H9 (cell line): ENCODE results near the gene PHOSPHO2. TPM values are rescaled to one million over a fixed set of nuclear protein-coding genes. Genes with fewer than 3 reads are reported as not detected.

Experiments used
- DNase-seq: peaks from one replicate; pipeline ENCODE4 v3.0.0-alpha.2; 2017
- H2AFZ ChIP-seq: one replicate; pipeline ENCODE4 v1.6.1; 2013; ENCODE audit warnings: mild to moderate bottlenecking, low read length, control low read depth, moderate library complexity
- H2AK5ac ChIP-seq: 2 replicates; pipeline ENCODE4 v1.6.1; 2013; ENCODE audit warnings: low read length, control low read depth, mixed read lengths; ENCODE audit not compliant: insufficient read length
- H2BK120ac ChIP-seq: one replicate; pipeline ENCODE4 v1.6.1; 2013; ENCODE audit warnings: low read depth, mild to moderate bottlenecking, low read length, control low read depth, inconsistent platforms; ENCODE audit not compliant: poor library complexity, severe bottlenecking
- H2BK12ac ChIP-seq: 2 replicates; pipeline ENCODE4 v1.6.1; 2013; ENCODE audit warnings: low read length, control low read depth, mixed read lengths, low read depth; ENCODE audit not compliant: insufficient read length
- H2BK15ac ChIP-seq: 2 replicates; pipeline ENCODE4 v1.6.1; 2013; ENCODE audit warnings: low read depth, low read length, control low read depth
- H2BK20ac ChIP-seq: one replicate; pipeline ENCODE4 v1.6.1; 2013; ENCODE audit warnings: low read depth, mild to moderate bottlenecking, low read length, control low read depth, inconsistent platforms; ENCODE audit not compliant: poor library complexity, severe bottlenecking
- H2BK5ac ChIP-seq: 2 replicates; pipeline ENCODE4 v1.6.1; 2013; ENCODE audit warnings: low read length, control low read depth, mixed read lengths; ENCODE audit not compliant: insufficient read length
- H3K14ac ChIP-seq: 2 replicates; pipeline ENCODE4 v1.6.1; 2013; ENCODE audit warnings: low read length, control low read depth; ENCODE audit not compliant: insufficient read depth
- H3K18ac ChIP-seq: 2 replicates; pipeline ENCODE4 v1.6.1; 2013; ENCODE audit warnings: low read depth, mild to moderate bottlenecking, mixed read lengths, low read length, control low read depth; ENCODE audit not compliant: insufficient read length
- H3K23ac ChIP-seq: 2 replicates; pipeline ENCODE4 v1.6.1; 2013; ENCODE audit warnings: low read length, control low read depth, mixed read lengths, low read depth; ENCODE audit not compliant: insufficient read length
- H3K23me2 ChIP-seq: 2 replicates; pipeline ENCODE4 v1.6.1; 2013; ENCODE audit warnings: low read depth, mild to moderate bottlenecking, mixed read lengths, low read length, control low read depth; ENCODE audit not compliant: insufficient read length, poor library complexity, severe bottlenecking
- H3K27ac ChIP-seq: 2 replicates; pipeline ENCODE4 v1.5.1; 2013; ENCODE audit warnings: low read length, control low read depth, mixed read lengths, low read depth; ENCODE audit not compliant: insufficient read length
- H3K27me3 ChIP-seq: 2 replicates; pipeline ENCODE4 v1.6.1; 2013; ENCODE audit warnings: low read length, control low read depth, inconsistent platforms; ENCODE audit not compliant: insufficient read depth
- H3K4ac ChIP-seq: 2 replicates; pipeline ENCODE4 v1.6.1; 2013; ENCODE audit warnings: low read depth, mild to moderate bottlenecking, control low read depth, inconsistent platforms, low read length, moderate library complexity
- H3K4me1 ChIP-seq: 2 replicates; pipeline ENCODE4 v1.6.1; 2013; ENCODE audit warnings: low read length, control low read depth, inconsistent platforms; ENCODE audit not compliant: insufficient read depth
- H3K4me2 ChIP-seq: 2 replicates; pipeline ENCODE4 v1.6.1; 2013; ENCODE audit warnings: low read length, control low read depth, mixed read lengths; ENCODE audit not compliant: insufficient read length, insufficient read depth
- H3K56ac ChIP-seq: 2 replicates; pipeline ENCODE4 v1.6.1; 2013; ENCODE audit warnings: low read depth, mild to moderate bottlenecking, mixed read lengths, low read length, control low read depth; ENCODE audit not compliant: insufficient read length
- H3K79me1 ChIP-seq: 2 replicates; pipeline ENCODE4 v1.6.1; 2013; ENCODE audit warnings: low read depth, mild to moderate bottlenecking, moderate library complexity, low read length, control low read depth, inconsistent platforms; ENCODE audit not compliant: insufficient read depth, poor library complexity, severe bottlenecking
- H3K79me2 ChIP-seq: 2 replicates; pipeline ENCODE4 v1.6.1; 2013; ENCODE audit warnings: low read length, control low read depth, inconsistent platforms; ENCODE audit not compliant: insufficient read depth
- H3K9ac ChIP-seq: 2 replicates; pipeline ENCODE4 v1.6.1; 2013; ENCODE audit warnings: low read length, control low read depth, mixed read lengths; ENCODE audit not compliant: insufficient read length; ENCODE audit errors: extremely low read depth
- H3K9me3 ChIP-seq: one replicate; pipeline ENCODE4 v1.6.1; 2013; ENCODE audit warnings: low read depth, low read length, inconsistent platforms; ENCODE audit not compliant: control insufficient read depth
- H3T11ph ChIP-seq: one replicate; pipeline ENCODE4 v1.6.1; 2013; ENCODE audit warnings: mild to moderate bottlenecking, low read length, control low read depth, inconsistent platforms
- H4K20me1 ChIP-seq: one replicate; pipeline ENCODE4 v1.6.1; 2013; ENCODE audit not compliant: control insufficient read depth, insufficient read length, insufficient read depth
- H4K5ac ChIP-seq: 2 replicates; pipeline ENCODE4 v1.6.1; 2013; ENCODE audit warnings: low read depth, mild to moderate bottlenecking, mixed read lengths, low read length, control low read depth; ENCODE audit not compliant: insufficient read length
- H4K8ac ChIP-seq: replicated peaks from 2 replicates; pipeline ENCODE4 v1.6.1; 2013; ENCODE audit warnings: low read length, control low read depth, mixed read lengths, low read depth; ENCODE audit not compliant: insufficient read length
- H4K91ac ChIP-seq: 2 replicates; pipeline ENCODE4 v1.6.1; 2013; ENCODE audit warnings: low read depth, mild to moderate bottlenecking, moderate library complexity, mixed read lengths, low read length, control low read depth; ENCODE audit not compliant: insufficient read length
- H3K27ac Mint-ChIP-seq, 3 experiments: 2 replicates in 2 of 3; 3 replicates in 1 of 3; pipeline ENCODE4 v1.8.0; 2020 to 2021; ENCODE audit warnings: mixed read lengths in 3 of 3, mild to moderate bottlenecking in 1 of 3, moderate library complexity in 1 of 3
- H3K27me3 Mint-ChIP-seq: 2 replicates; pipeline ENCODE4 v1.8.0; 2021; ENCODE audit warnings: low read depth, mild to moderate bottlenecking, moderate library complexity, mixed read lengths
- H3K36me3 Mint-ChIP-seq, 3 experiments: 2 replicates in 2 of 3; 3 replicates in 1 of 3; pipeline ENCODE4 v1.8.0; 2020 to 2021; ENCODE audit warnings: low read depth in 3 of 3, mixed read lengths in 3 of 3; ENCODE audit not compliant: insufficient read depth in 1 of 3
- H3K4me1 Mint-ChIP-seq, 2 experiments: 2 replicates each; pipeline ENCODE4 v1.8.0; 2020; ENCODE audit warnings: mixed read lengths in 2 of 2
- H3K4me3 Mint-ChIP-seq, 2 experiments: 2 replicates in 1 of 2; 3 replicates in 1 of 2; pipeline ENCODE4 v1.8.0; 2020 to 2021; ENCODE audit warnings: mild to moderate bottlenecking in 2 of 2, mixed read lengths in 2 of 2, moderate library complexity in 1 of 2
- H3K9me3 Mint-ChIP-seq, 2 experiments: 2 replicates in 1 of 2; 3 replicates in 1 of 2; pipeline ENCODE4 v1.8.0; 2020; ENCODE audit warnings: mild to moderate bottlenecking in 2 of 2, mixed read lengths in 2 of 2, moderate library complexity in 1 of 2
- WGBS: extraction: QIAGEN DNeasy Blood & Tissue Kit; methylation state at CpG from one replicate; pipeline ENCODE4 v1.1.7; 2013; ENCODE audit warnings: missing lambda C conversion rate, low lambda C conversion rate, mixed read lengths; ENCODE audit not compliant: insufficient read length; ENCODE audit errors: extremely low coverage; 5-methylcytosine and 5-hydroxymethylcytosine counted together
- total RNA-seq: library from RNA; stranded (reverse); gene quantifications from 2 replicates; pipeline ENCODE4 v1.2.1, GENCODE V29; 2021
- TF ChIP-seq, protein P1 (sequence below): fragments of 200-600 bp; sonication (generic); conservative IDR thresholded peaks from 3 replicates; pipeline ENCODE4 v1.8.0; 2021; ENCODE audit warnings: antibody characterized with exemption, mild to moderate bottlenecking

Gene PHOSPHO2
- total RNA-seq, 1 experiment from 2014 or later, result 7.2 TPM

- Histone ChIP-seq H4K91ac (no peak overlapping the region), H3K4me2 (no peak overlapping the region), H3K27me3 (no peaks in the 10 kb centered on the region), H3K56ac (no peak overlapping the region), H2BK5ac (no peak overlapping the region), H2AFZ (no peak overlapping the region), H3K23me2 (no peaks in the 10 kb centered on the region), H3K27ac (no peak overlapping the region), H3K4me1 (no peaks in the 10 kb centered on the region), H2BK20ac (no peak overlapping the region), H3K79me2 (no peaks in the 10 kb centered on the region), H2BK120ac (no peak overlapping the region), H3K23ac (no peak overlapping the region), H4K8ac (no peak overlapping the region), H4K20me1 (no peaks in the 10 kb centered on the region), H3K9ac (no peak overlapping the region), H3K14ac (no peak overlapping the region), H3K18ac (no peak overlapping the region), H3K9me3 (no peaks in the 10 kb centered on the region), H2BK12ac (no peak overlapping the region), H4K5ac (no peak overlapping the region), H3K79me1 (no peaks in the 10 kb centered on the region), H2AK5ac (no peak overlapping the region), H3K4ac (no peak overlapping the region), H2BK15ac (no peak overlapping the region), H3T11ph (no peak overlapping the region)
- no peak for DNase-seq
- TF ChIP-seq, protein P1, sequence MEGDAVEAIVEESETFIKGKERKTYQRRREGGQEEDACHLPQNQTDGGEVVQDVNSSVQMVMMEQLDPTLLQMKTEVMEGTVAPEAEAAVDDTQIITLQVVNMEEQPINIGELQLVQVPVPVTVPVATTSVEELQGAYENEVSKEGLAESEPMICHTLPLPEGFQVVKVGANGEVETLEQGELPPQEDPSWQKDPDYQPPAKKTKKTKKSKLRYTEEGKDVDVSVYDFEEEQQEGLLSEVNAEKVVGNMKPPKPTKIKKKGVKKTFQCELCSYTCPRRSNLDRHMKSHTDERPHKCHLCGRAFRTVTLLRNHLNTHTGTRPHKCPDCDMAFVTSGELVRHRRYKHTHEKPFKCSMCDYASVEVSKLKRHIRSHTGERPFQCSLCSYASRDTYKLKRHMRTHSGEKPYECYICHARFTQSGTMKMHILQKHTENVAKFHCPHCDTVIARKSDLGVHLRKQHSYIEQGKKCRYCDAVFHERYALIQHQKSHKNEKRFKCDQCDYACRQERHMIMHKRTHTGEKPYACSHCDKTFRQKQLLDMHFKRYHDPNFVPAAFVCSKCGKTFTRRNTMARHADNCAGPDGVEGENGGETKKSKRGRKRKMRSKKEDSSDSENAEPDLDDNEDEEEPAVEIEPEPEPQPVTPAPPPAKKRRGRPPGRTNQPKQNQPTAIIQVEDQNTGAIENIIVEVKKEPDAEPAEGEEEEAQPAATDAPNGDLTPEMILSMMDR, result no peak
- Mint-ChIP-seq H3K9me3 (no peaks in the 10 kb centered on the region), H3K36me3 (no peaks in the 10 kb centered on the region), H3K4me3 (no peak overlapping the region), H3K27me3 (peaks cover 2% of the 10 kb centered on the region), H3K27ac (no peak overlapping the region), H3K4me1 (no peaks in the 10 kb centered on the region)
- WGBS, result no CpG with 5 or more reads among the region's 1 CpG
These were observed 34.9 kb upstream of the PHOSPHO2 start for GRCh38 chr2:169659320-169659719.
